Stimulated activated naive CD8-positive, alpha-beta T cell treated with anti-CD3 and anti-CD28 coated beads, Interleukin-15, Interleukin-2, amounts not matched to agents 100 U/mL and 50 U/mL, for 24 hours (primary cell): Measurements from ENCODE around the gene SOX1.

Source experiments
- ATAC-seq: fragments of 150-1000 bp; cut with Tn5 transposase; one replicate; pipeline ENCODE4 v1.10.0; 2021
- DNase-seq: peaks from one replicate; pipeline ENCODE4 v3.0.0; 2021

SOX1 gene

DNA sequence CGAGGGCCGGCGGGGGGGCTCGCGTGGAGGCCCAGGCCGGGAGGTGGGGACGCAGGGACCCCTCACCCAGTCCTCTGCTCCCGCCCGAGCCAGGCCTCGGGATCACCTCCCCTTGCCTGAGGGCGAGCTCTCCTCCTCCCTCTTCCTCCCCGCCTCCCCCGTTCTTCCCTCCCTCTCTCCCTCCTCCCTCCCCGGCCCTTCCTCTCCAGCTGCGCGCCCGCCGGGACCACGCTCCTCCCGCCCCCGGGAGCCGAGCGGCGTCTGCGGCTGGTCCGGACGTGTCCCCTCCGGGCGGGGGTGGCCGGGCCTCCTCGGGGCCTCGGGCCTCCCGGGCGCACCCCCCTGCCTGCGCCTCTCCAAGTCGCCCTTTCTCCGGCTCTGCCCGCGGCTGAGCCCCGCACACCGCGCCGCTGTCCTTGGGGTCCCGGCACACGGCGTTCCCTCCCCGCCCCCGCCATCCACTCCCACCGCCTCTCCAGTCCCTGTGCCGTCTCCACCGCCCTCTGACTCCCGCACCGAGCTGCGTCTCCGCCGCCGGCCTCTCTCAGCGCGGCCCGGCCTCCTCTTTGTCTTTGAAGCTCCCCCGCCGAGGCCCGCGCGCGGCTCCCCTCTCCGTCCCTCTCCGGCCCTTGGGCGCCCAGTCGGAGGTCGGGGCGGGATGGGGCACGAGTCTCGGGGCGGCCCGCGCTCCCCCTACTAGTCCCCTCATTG lies 5.7 kb downstream of the SOX1 start:
- DNase-seq (no peak), ATAC-seq (no peak)

DNA sequence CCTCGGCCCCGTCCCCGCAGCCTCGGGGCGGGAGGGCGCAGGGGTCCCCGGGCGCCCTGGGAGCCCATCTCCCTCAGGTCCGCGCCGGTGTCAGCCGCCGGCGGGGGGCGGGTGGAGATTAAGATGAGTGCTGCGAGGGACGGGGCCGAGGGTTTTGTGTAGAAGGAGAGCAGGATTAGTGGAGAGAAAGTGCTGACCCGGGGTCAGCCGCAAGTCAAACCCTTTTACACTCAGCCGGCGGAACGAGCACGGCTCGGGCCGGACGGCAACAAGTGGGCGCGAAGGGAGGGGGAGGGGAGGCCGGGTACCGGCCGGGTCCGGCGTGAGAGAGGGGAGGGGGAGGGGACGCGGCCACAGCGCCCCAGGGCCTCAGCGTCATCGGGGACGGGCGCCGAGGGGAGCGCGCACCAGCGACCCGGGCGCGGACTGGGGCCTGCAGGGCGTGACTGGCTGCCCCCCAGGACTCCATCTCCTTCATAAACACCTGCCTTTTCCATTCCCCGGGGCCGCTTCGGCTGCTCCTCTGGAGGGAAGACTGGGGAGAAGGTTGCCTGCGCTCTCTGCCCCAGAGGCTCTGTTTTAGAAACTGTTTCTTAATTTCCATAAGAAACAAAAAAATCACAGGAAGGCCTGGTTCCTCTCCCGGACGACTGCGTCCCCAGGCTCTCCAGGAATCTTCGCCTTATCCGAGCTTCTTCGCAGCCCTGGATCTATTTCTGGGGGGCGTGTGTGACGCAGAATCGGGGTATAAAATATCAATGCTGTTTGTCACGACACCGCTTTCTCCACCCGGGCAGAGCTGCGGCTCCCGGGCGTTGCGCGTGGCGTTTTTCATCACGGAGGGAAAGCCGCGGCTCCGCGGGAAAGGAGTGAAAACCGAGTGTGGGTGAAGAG lies 6.5 kb downstream of the SOX1 start:
- DNase-seq = no peak

DNA sequence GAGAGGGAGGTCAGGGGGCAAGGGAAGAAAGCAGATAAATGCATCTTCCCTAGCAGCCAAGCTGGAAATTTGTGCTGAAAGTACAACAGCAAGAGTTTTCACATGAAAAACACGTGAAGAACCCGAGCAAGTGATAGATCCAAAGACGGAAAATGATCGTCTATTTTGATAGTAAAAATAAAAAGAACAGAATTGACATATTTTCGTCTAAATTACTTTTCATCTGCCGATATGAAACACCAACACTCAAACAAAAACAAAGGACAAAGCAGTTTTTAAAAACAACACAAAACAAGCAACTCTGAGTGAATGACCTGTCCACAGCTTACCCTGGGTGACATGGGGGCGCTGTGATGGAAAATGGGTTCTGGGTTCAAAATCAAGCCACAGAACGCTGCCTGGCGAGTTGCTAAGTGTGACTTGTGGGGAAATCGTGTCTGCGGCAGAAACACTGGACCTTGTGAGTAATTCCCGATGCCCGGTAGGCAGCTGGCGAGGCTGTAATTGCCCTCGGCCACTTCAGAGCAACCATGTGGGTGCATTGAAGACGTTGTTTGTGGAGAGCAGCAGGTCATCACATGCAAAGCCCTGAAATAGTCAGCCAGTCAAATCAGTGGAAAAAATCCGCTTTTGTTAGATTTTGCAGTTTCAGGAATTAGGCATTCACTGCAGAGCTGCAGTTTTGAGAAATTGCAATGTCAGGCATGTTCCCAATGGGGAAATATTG lies 7.4 kb downstream of the SOX1 start:
- ATAC-seq = no peak
- no peak for DNase-seq

More for the DNA sequence above, 6.5 kb downstream of the SOX1 start:
- no peak for ATAC-seq

DNA sequence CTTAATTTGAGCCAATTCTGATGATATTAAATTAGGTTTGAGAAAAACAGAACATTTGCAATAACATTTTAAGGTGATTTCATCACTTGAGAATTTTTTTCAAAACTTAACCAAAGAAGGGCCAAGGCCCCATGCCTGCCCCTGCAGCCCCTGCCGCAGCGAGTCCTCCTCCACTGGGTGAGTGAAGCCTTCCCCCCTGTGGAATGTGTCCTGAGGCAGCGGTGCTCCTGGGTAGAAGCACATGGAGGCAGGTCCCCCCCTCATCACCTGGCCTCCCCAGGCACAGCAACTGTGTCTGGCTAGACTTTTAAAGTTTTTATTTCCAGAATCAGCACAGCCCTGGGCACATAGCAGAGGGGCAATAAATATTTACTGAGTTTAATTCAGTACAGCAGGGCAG lies 10.8 kb downstream of the SOX1 start:
- no peak for DNase-seq
- ATAC-seq = no peak

DNA sequence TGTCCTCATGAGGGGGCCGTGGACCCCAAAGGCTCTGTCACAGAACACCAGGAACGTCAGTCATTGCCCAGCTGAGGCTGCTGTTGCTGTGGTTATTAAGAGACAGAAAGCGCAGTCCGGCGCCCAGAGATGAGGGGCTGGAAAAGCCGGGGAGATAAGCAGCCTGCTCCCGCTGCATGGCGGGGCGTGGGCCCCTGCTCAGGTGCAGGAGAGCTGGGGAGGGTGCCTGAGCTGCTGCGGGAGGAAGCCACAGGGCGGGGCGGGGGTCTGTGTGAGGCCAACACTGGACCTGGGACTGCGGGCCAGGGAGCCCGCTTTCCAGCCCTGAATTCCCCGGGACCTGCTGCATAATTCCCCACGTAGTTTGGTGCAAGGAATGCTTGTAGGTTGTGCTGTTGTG lies 11.3 kb downstream of the SOX1 start:
- DNase-seq (no peak), ATAC-seq (no peak)

DNA sequence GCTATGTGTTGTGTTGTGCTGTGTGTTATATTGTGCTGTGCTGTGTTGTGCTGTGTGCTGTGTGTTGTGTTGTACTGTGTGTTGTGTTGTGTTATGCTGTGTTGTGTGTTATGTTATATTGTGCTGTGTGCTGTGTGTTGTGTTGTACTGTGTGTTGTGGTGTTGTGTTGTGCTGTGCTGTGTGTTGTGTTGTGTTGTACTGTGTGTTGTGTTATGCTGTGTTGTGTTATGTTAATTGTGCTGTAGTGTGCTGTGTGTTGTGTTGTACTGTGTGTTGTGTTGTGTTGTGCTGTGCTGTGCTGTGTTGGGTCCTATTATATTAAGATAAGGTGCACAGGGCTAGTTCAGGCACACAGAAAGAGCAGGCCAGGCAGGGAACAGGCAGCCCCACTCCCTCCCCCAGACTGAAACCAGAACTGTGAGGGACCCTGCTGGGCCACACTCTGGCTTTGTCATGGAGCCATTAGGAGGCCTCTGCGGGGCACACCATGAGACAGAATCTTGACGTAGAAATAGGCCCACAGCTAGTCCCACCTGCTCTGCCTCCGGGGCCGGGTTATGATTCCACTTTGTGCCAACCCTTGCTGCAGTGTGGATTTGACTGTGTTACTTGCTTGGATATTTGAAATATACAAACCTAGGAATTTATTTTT lies 12.1 kb downstream of the SOX1 start:
- no peak for DNase-seq
- ATAC-seq = no peak

DNA sequence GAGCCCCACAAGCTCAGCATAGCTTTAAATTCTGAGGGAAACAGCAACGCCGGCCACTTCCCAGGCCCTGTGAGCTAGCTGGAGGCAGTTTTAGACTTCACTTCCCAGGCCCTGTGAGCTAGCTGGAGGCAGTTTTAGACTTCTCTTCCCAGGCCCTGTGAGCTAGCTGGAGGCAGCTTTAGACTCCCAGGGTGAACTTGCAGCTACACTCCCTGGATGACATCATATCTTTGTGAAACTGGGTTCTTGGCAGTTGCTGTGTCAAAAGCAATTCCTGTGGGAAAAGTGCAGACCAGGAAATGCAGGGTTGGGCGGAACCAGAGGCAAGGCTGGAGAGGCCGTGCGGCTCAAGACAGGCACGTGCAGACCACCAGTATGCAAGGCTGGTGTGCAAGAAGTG lies 12.7 kb downstream of the SOX1 start:
- no peak for DNase-seq

DNA sequence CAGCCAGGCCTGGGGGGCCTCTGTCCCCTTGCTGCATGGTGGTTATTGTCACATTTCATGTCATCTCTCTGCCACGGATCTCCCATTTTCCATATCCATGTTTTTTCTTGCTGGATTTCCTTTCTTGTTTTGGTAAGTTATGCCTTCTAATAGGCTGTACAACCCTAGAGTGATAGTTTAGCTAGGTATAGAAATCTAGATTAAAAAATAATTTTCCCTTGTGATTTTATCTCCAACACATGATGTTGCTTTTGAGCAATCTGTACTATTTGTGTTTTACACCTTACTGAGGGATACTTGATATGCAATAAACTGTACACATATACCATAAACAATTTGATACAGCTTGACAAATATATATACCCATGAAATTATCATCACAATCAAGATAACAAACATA lies 17.0 kb downstream of the SOX1 start:
- no peak for ATAC-seq

More for the DNA sequence above, 12.7 kb downstream of the SOX1 start:
- ATAC-seq = no peak

DNA sequence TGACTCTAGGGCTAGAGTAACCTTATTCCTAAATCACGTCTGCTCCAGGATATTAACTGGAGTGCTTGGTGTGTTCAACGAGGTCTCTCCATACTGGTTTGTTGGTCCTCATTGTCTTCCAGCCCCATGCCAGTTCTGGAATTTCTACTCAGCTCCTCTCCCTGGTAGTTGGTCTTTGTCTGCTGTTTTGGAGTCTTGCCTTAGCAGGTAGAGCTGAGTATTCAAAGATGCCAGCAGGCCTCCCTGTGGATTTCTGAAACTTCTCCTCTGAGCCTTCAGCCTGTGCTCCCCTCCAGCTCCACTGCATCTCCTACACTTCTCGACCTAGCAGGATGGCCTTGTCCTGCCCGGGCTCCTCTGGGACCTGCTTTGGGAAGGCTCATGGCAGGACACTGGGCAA lies 25.5 kb downstream of the SOX1 start:
- ATAC-seq (no peak), DNase-seq (no peak)

More for the DNA sequence above, 17.0 kb downstream of the SOX1 start:
- no peak for DNase-seq

DNA sequence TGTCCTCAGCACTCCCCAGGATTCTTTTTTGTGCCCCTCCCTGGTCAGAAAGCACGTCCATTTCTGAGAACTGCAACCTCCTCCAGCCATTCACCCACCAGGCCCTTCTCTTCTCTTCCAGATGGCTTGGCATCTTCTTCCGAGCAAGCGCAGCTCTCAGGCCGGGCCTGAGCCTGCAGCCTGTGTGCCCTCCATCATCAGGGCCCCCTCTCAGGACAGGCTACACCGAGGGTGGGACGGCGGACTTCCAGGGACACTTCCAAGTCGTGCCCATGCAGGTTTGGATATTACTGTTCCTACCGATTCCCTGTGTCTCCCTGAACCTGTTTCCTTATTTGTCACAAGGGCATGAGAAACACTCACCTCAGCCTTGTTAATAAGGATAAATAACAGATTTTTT lies 28.4 kb downstream of the SOX1 start:
- DNase-seq = no peak
- no peak for ATAC-seq

DNA sequence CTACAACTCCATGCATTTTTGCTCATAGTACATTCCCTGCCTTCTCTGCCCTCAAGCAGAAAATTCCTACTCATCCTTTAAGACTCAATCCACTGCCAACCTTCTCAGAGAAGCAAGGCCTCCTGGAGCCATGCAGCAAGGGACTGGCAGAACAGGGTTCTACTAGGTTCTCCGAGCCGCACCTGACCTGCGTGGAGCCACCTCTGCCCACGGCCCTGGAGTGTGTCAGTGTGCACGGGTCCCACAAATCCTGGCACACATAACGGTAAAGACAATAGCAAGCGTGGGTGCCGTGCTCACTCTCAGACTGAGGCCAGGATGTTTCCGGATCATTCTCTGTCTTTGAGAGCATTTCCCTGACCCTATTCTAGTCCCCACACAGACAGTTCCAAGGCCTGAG lies 30.0 kb downstream of the SOX1 start:
- no peak for ATAC-seq

DNA sequence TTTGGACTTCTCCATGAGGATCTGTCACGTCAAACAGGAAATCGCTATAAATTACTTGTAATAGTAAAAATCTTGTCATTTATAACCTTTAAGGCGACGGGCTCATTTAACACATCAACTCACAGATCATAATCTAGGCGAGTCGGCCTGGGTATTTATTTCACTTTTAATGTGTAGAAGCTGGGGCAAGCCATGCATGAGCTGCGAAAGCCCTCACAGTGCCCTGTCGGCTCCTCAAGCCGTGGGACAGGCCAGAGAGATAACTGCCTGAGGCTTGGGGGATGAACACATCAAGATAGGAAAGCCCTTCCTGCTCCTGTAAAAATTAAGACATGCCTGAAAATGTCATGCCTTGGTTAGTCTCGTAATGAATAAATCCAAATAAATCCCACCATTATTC lies 30.8 kb downstream of the SOX1 start:
- ATAC-seq = no peak
- DNase-seq = no peak

More for the DNA sequence above, 30.0 kb downstream of the SOX1 start:
- no peak for DNase-seq

DNA sequence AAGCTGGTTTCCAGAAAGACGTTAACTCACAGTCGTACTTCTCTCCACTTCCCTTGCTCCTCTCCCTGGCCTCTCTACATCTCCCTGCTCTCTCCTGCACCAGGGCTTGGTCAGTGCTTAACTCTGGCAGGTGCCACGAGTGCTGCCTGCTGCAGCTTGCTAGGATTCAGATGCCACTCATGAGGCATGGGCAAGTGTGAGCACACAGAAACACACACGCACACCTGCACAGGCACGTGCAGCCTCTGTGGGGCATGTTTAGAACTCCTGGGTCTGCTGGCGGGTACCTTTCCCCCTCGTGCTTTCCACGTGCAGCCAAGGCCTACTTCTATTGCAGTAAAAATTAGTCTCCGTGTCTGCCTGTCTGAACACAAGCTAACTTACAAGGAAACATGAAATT lies 31.8 kb downstream of the SOX1 start:
- DNase-seq (no peak), ATAC-seq (no peak)

DNA sequence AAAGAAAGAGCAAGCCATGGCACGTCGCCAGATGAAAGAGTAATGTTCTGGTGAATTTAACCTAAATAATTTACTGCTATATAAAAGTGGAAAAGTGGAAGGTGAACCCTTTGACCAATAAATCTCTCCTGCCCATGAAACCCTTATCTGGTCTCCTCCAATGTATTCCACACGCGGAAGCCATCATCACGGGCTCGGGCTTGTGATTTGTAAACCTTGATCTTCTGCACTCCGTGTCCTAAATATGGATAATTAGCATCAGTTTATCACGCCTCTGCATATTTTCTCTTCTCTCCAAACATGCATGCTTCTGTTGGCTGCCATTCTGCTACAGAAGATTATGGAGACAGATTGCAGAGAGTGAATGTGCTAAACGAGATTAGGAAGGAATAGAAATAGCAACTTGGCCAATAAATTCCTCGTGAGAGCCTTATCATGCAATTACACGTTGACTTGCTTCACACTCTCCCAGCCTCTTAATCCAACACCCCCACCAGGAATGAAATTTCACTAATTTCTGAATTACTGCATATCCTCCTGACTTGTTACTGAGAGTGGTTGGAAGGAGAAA lies 34.5 kb downstream of the SOX1 start:
- DNase-seq = no peak
- no peak for ATAC-seq

DNA sequence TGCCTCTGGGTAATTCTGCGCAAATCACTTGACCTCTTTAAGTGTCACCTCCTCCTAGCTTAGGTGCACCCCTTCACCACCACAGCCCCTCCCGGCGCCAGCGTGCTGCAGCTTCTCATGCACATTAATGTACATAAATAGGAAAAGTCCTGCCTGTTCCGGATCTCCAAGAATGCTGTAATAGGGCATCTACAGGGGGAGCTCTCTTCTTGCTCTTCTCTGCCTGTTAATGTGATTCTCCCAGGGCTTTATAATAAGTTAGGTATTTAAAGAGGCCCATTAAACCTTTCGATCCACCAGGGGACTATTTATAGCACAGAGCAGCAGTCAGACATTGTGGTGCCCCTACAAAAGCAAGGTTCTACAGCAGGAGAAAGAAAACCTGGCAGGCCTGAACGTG lies 35.3 kb downstream of the SOX1 start:
- ATAC-seq (no peak), DNase-seq (no peak)

DNA sequence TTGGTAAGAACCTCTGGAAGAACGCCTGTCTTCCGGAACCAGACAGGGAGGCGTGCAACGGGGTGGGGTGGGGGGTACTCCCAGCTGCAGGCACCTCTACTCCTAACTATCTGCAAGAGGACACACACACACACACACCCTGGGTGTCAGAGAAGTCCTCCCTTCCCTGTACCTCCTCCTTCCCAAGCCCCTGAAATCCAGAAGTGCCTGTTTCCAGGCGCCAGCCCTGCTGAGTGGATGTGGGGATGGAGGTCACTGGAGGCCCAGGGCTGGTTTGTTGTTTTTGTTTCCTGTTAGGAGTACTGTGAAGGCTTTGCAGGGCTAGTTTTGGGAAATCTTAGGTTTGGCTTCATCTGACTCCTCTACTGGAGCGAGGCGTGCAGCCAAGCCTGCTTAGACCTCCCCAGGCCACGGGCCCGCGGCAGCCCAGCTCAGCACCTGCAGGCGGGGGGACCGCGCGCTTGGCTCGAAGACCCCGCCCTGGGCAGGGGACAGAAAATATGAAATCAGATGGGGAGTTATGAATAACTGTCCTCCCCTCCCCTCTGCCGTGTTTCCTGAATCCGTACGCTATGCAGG lies 36.4 kb downstream of the SOX1 start:
- no peak for ATAC-seq
- DNase-seq = no peak

DNA sequence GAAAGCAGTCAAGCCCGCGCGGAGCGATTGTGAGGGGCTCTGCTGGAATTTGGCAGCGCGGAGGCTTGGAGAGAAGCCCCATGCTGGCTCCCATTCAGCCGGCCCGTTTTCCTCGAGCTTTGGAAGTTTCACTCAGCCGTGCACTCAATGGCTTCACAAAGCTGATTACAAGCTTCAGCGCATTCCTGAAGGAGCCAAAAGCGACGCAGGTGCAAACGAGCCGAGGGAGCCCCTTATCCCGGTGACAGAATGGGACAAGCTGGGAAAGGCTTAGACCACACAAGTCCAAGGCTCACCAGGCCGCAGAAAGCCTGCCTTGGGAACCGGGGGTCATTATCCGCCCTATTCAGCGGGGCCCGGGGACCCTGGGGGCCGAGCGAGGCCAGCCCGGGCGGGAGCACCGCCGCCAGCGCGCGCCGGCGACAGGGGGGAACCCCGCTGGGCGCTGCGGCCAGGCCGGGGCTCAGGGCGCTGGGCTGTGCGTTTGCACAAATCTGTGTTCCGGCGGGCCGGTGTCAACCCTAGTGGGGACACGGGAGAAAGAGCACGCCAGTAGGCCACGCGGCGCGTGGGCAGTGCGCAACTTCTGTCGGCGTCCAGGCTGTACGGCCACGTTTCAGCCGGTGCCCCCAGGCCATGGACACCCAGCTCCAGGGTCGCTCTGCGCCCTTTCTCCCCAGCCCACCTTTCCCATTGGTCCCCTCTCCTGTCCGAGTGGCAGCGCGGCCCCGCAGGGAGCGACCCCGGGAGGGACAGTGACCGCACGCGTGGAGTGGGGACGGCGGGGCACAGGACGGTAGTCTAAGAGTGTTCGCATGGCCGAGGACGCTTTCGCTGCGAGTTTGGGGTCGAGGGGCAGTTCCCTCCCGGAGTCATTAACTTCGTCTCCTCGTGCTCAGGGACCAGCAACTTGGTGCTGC lies 37.3 kb downstream of the SOX1 start:
- ATAC-seq = no peak
- DNase-seq = no peak

DNA sequence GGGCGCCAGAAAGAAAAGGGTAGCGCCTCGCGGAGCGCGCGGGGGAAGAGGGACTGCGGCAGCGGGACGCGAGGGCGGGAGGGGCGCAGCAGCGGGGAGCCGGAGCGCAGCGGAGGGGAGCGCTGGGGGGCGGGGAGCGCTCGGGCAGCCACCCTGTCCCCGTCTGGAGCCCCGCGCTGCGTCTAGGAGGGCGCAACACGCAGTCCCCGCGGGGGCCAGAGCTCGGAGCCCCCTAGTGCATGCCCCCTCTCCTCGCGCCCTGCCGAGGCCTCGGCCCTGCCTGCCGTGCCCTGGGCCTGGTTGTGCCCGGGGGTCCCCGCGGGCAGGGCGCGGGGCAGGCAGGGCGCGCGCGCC lies 37.9 kb downstream of the SOX1 start:
- DNase-seq (no peak), ATAC-seq (no peak)

DNA sequence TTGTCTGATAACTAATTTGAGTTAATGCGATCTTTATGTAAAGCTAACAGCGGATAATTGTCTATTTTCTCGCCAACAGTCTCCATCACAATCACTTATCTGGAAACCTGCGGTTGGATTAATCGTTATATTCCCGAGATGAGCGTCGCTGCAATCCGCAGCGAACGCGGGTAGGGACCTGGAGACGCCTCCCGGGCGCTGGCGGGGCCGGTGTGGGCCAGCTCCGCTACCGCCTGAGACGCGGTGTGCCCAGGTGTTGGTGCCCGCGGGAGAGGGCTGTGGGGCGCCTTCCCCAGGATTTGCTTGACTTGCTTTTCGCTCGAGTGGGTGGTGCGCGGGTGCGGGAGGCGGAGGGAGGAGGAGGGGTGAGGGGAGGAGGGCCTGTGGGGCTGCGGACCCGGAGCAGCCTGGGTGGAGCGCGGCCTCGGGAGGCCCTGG lies 38.3 kb downstream of the SOX1 start:
- ATAC-seq = no peak

DNA sequence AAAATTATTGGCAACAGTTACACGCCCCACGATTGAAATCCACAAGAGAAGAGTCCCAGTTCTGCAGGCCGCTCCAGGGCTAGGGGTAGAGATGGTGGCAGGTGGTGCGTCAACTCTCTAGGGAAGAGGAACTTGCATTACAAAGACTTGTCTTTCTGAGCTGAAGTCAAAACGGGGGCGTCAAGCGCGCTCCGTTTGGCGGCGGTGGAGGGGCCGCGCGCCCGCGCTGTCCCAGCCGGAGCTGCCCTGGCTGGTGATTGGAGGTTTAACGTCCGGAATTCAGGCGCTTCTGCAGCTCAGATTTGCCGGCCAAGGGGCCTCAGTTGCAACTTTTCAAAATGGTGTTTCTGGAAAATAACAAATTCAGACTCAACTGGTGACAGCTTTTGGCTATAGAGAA lies 38.9 kb downstream of the SOX1 start:
- ATAC-seq = no peak
- no peak for DNase-seq

More for the DNA sequence above, 38.3 kb downstream of the SOX1 start:
- no peak for DNase-seq
